ENCODE results near the gene TBX21. TPM values are rescaled to one million over a fixed set of nuclear protein-coding genes. Genes with fewer than 3 reads are reported as not detected.

TBX21 gene
- total RNA-seq, 1 donor from 2014 or later = not detected

DNA sequence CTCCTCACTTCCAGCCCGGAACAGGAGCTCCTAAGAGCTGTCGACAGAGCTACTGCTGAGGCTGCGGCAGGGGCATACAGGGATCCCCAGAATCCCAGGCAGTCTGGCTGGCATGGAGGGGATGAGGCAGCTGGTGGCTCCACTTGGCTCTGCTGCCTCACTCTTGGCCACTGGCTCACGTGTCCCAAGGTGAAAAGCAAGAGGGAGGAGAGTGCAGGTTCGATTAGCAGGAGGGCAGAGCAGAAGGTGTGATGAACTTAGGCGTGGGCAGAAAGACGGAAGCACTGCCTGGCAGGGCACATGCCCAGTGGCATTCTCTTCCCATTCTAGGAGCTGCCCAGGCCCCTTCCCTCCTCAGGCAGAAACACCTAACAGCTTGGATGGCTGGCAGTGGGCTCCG is 11.3 kb upstream of the TBX21 start:
- Mint-ChIP-seq H3K36me3 (ENCODE audit: unreplicated experiment) (no peaks in the 10 kb centered on the region), H3K9me3 (ENCODE audit: unreplicated experiment) (peaks cover 4% of the 10 kb centered on the region), H3K4me1 (ENCODE audit: low read depth, unreplicated experiment) (peaks cover 11% of the 10 kb centered on the region), H3K27ac (ENCODE audit: unreplicated experiment) (no peak overlapping the region), H3K4me3 (ENCODE audit: unreplicated experiment) (peak overlapping the region; percentile 18), H3K27me3 (ENCODE audit: unreplicated experiment) (peaks cover 18% of the 10 kb centered on the region)
- DNase-seq = no peak
- TF ChIP-seq CTCF (IDR thresholded peaks at IDR 0.05; ENCODE audit: partially characterized antibody, unreplicated experiment) = no peak

- no peak for TF ChIP-seq CTCF (IDR thresholded peaks at IDR 0.05; ENCODE audit: partially characterized antibody, unreplicated experiment)
- Mint-ChIP-seq H3K9me3 (ENCODE audit: unreplicated experiment) (peaks cover 4% of the 10 kb centered on the region), H3K27ac (ENCODE audit: unreplicated experiment) (no peak overlapping the region), H3K4me1 (ENCODE audit: low read depth, unreplicated experiment) (no peaks in the 10 kb centered on the region), H3K27me3 (ENCODE audit: unreplicated experiment) (peaks cover 16% of the 10 kb centered on the region), H3K4me3 (ENCODE audit: unreplicated experiment) (no peak overlapping the region), H3K36me3 (ENCODE audit: unreplicated experiment) (no peaks in the 10 kb centered on the region)
- DNase-seq = no peak
Measured at GRCh38 chr17:47724705-47725104, 8.3 kb upstream of the TBX21 start.

DNA sequence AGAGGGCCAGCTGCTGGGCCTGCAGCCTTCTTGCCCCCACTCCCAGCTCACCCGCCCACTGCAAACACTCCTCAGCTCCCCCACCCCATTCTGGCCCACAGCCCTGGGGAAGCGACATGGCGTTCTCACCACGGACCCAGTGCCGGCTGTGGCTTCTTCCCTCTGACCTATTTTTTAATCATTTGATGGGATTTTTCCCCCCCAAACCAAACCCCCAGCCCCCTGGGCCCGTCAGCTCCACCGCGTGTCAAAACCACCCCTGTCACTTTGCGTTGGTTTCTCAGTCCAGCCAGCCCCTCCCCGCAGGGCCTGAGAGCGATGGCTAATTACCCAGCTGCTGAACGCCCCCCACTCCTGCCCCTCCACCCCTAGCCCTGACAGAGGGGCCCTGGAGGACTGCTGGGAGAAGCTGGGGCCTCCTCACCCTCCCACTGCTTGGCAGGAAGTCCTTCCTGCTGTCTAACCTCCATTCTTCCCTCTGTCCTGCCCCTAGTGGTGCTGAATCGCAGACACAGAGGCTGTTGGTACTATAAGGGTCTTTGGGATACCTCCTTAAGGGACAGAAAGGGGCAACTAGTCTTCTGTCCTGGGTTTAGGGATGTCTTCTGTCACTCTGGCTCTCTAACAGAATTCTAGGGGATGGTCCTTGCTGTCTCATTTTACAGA is 7.5 kb upstream of the TBX21 start:
- no peaks in the 10 kb centered on the region for H3K36me3 Mint-ChIP-seq (ENCODE audit: unreplicated experiment)
- peaks cover 11% of the 10 kb centered on the region for H3K27me3 Mint-ChIP-seq (ENCODE audit: unreplicated experiment)
- TF ChIP-seq CTCF (IDR thresholded peaks at IDR 0.05; ENCODE audit: partially characterized antibody, unreplicated experiment) = peak; percentile 21
- no peak for DNase-seq
- H3K27ac Mint-ChIP-seq (ENCODE audit: unreplicated experiment) = no peak overlapping the region
- peaks cover 1% of the 10 kb centered on the region for H3K9me3 Mint-ChIP-seq (ENCODE audit: unreplicated experiment)
- no peaks in the 10 kb centered on the region for H3K4me1 Mint-ChIP-seq (ENCODE audit: low read depth, unreplicated experiment)
- no peak overlapping the region for H3K4me3 Mint-ChIP-seq (ENCODE audit: unreplicated experiment)

GRCh38 chr17:47726796-47727703 is 6.0 kb upstream of the TBX21 start:
- DNase-seq = no peak
- no peak overlapping the region for H3K27ac Mint-ChIP-seq (ENCODE audit: unreplicated experiment)
- no peaks in the 10 kb centered on the region for H3K4me1 Mint-ChIP-seq (ENCODE audit: low read depth, unreplicated experiment)
- H3K27me3 Mint-ChIP-seq (ENCODE audit: unreplicated experiment) = peaks cover 12% of the 10 kb centered on the region
- peaks cover 1% of the 10 kb centered on the region for H3K9me3 Mint-ChIP-seq (ENCODE audit: unreplicated experiment)
- no peaks in the 10 kb centered on the region for H3K36me3 Mint-ChIP-seq (ENCODE audit: unreplicated experiment)
- no peak overlapping the region for H3K4me3 Mint-ChIP-seq (ENCODE audit: unreplicated experiment)
- no peak for TF ChIP-seq CTCF (IDR thresholded peaks at IDR 0.05; ENCODE audit: partially characterized antibody, unreplicated experiment)

DNA sequence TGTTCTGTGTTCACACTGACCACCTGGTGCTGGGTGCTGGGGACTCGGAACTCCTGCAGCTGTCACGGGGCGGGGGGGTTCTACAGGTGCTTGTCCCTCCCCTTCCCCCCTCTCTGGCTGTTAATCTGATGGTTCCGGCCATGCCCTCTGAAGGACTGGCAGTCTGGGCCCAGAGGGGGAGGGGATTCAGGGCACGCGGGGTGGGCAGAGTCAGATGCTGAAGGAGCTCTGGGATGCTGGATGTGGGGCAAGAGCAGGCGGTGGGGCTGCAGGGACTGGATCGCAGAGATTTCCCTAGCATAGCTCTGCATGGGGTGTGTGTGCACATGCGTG is 5.4 kb upstream of the TBX21 start:
- peaks cover 17% of the 10 kb centered on the region for H3K27me3 Mint-ChIP-seq (ENCODE audit: unreplicated experiment)
- no peak overlapping the region for H3K4me3 Mint-ChIP-seq (ENCODE audit: unreplicated experiment)
- H3K4me1 Mint-ChIP-seq (ENCODE audit: low read depth, unreplicated experiment) = no peaks in the 10 kb centered on the region
- no peaks in the 10 kb centered on the region for H3K36me3 Mint-ChIP-seq (ENCODE audit: unreplicated experiment)
- TF ChIP-seq CTCF (IDR thresholded peaks at IDR 0.05; ENCODE audit: partially characterized antibody, unreplicated experiment) = no peak
- peaks cover 1% of the 10 kb centered on the region for H3K9me3 Mint-ChIP-seq (ENCODE audit: unreplicated experiment)
- H3K27ac Mint-ChIP-seq (ENCODE audit: unreplicated experiment) = no peak overlapping the region
- no peak for DNase-seq

Data from glutamatergic neuron (in vitro differentiated cells).